Stimulated activated CD4-positive, alpha-beta T cell treated with anti-CD3 and anti-CD28 coated beads, TNF-alpha, amount 100 ng/mL, for 4 hours (primary cell): ENCODE results near the gene PTH2.
"Not testable (repeated sequence)": the region's sequence is repeated elsewhere in the genome, so short reads cannot be mapped to it uniquely, and the experiment has no call there.

Source experiments
- DNase-seq, 3 experiments: peaks; one replicate each; pipeline ENCODE4 v3.0.0-alpha.2; 2020; ENCODE audit warnings: low read depth in 3 of 3

Gene PTH2

GRCh38 chr19:49423071-49423984 lies at the start of gene PTH2:
PTH2 (minus strand) TSS chr19:49423441; CDS start chr19:49423339, 102 bp downstream.
- no peak for DNase-seq

- DNase-seq = no peak
Observed at GRCh38 chr19:49472936-49473335, 49.7 kb upstream of the PTH2 start.

- DNase-seq = no peak
Observed at GRCh38 chr19:49470615-49470978, 47.4 kb upstream of the PTH2 start.

- DNase-seq = peak in 1 of 3 experiments; percentile 44
Observed at GRCh38 chr19:49469828-49470614, 46.8 kb upstream of the PTH2 start.

GRCh38 chr19:49468746-49469447 lies 45.7 kb upstream of the PTH2 start:
- DNase-seq = peak in 1 of 3 experiments; percentile 61

- no peak for DNase-seq
Observed at GRCh38 chr19:49468199-49468598, 45.0 kb upstream of the PTH2 start.

GRCh38 chr19:49465371-49465770 lies 42.1 kb upstream of the PTH2 start:
- no peak for DNase-seq

- no peak for DNase-seq
Observed at GRCh38 chr19:49463960-49464740, 40.9 kb upstream of the PTH2 start.

- DNase-seq = no peak
Observed at GRCh38 chr19:49462492-49462891, 39.3 kb upstream of the PTH2 start.

- DNase-seq = no peak
Observed at GRCh38 chr19:49461656-49462055, 38.4 kb upstream of the PTH2 start.

GRCh38 chr19:49461130-49461529 lies 37.9 kb upstream of the PTH2 start:
- not testable (repeated sequence) for DNase-seq

- DNase-seq = no peak
Observed at GRCh38 chr19:49459388-49459787, 36.1 kb upstream of the PTH2 start.

- DNase-seq = no peak
Observed at GRCh38 chr19:49458567-49458903, 35.3 kb upstream of the PTH2 start.

GRCh38 chr19:49456326-49456725 lies 33.1 kb upstream of the PTH2 start:
- no peak for DNase-seq

- DNase-seq = no peak
Observed at GRCh38 chr19:49455773-49456172, 32.5 kb upstream of the PTH2 start.

GRCh38 chr19:49453757-49454240 lies 30.6 kb upstream of the PTH2 start:
- DNase-seq = no peak

- peak; percentile 92 to 95 (median 95) for DNase-seq
Observed at GRCh38 chr19:49453013-49453756, 29.9 kb upstream of the PTH2 start, which contains the start of gene ALDH16A1. ALDH16A1 (plus strand) TSS chr19:49453225; CDS start chr19:49453332, 107 bp downstream.

GRCh38 chr19:49451430-49452181 lies 28.4 kb upstream of the PTH2 start, which contains the start of gene PIH1D1:
PIH1D1 (minus strand) TSS chr19:49451814; CDS start chr19:49451574, 240 bp downstream.
- peak; percentile 78 to 92 (median 87) for DNase-seq

- DNase-seq = no peak
Observed at GRCh38 chr19:49450405-49450804, 27.2 kb upstream of the PTH2 start.

GRCh38 chr19:49448432-49448786 lies 25.2 kb upstream of the PTH2 start:
- DNase-seq = no peak
